HCT116 (cell line): ENCODE data around the gene JPH3. TPM values are rescaled to one million over a fixed set of nuclear protein-coding genes. Genes with fewer than 3 reads are reported as not detected.

Experiments used
- ATAC-seq: fragments of 200-7000 bp; cut with Tn5 transposase; 2 replicates; pipeline ENCODE4 v1.9.1; 2020; ENCODE audit warnings: mild to moderate bottlenecking, moderate library complexity
- BruUV-seq: library from RNA; stranded (reverse); fragments of 400-500 nt; replicated peaks from 2 replicates; lab custom pipeline; 2021; lab: Mats Ljungman, UMichigan
- CTCF ChIA-PET: fragments of 300-600 bp; sonication (Branson Sonifier 250); formaldehyde crosslinking; loops from one replicate; lab custom pipeline; 2021; ENCODE audit warnings: antibody characterized with exemption; lab: Charles Lee
- POLR2A ChIA-PET: fragments of 300-600, 350-600 bp; sonication (Branson Sonifier 250); formaldehyde crosslinking; loops from one replicate; lab custom pipeline; 2021; ENCODE audit warnings: antibody characterized with exemption; lab: Charles Lee
- RAD21 ChIA-PET, 2 experiments: fragments of 300-600 bp; sonication (Branson Sonifier 250); formaldehyde crosslinking; loops; one replicate each; lab custom pipeline; 2023; ENCODE audit warnings: low total read pairs in 2 of 2; ENCODE audit not compliant: uncharacterized antibody in 2 of 2, unreplicated experiment in 2 of 2, low non-redundant PET in 1 of 2; lab: Charles Lee
- DNase-seq: peaks from one replicate; pipeline ENCODE4 v3.0.0-alpha.2; 2010; ENCODE audit warnings: low read depth, low spot score
- H2AFZ ChIP-seq: fragments of 200-600 bp; shearing (Covaris generic), sonication (generic); 2 replicates; pipeline ENCODE4 v1.6.1; 2017; ENCODE audit warnings: low read depth, mixed run types, mixed read lengths, antibody characterized with exemption, low read length; ENCODE audit not compliant: poor library complexity, severe bottlenecking
- H3K27ac ChIP-seq: 2 replicates; pipeline ENCODE4 v1.5.1; 2012; ENCODE audit warnings: low read depth, low read length
- H3K27me3 ChIP-seq: fragments of 200-600 bp; sonication (generic); 2 replicates; pipeline ENCODE4 v1.6.1; 2016; ENCODE audit warnings: mixed run types, low read length, mixed read lengths; ENCODE audit not compliant: insufficient read depth
- H3K36me3 ChIP-seq, 2 experiments: fragments of 200-500 bp in 1 of 2; fragments of 200-600 bp in 1 of 2; sonication (Bioruptor generic) in 1 of 2; sonication (generic) in 1 of 2; 2 replicates each; pipeline versions ENCODE4 v1.5.1 to v1.6.1; 2014 to 2016; ENCODE audit warnings: low read length in 2 of 2, inconsistent platforms in 1 of 2, mixed read lengths in 1 of 2, mixed run types in 1 of 2; ENCODE audit not compliant: insufficient read depth in 2 of 2, control insufficient read depth in 1 of 2
- H3K4me1 ChIP-seq, 2 experiments: fragments of 200-600 bp in 1 of 2; sonication (generic) in 1 of 2; 2 replicates each; pipeline versions ENCODE4 v1.5.1 to v1.6.1; 2012 to 2017; ENCODE audit warnings: low read length in 2 of 2, inconsistent platforms in 1 of 2, mild to moderate bottlenecking in 1 of 2, mixed read lengths in 1 of 2, mixed run types in 1 of 2, moderate library complexity in 1 of 2; ENCODE audit not compliant: insufficient read depth in 2 of 2, control insufficient read depth in 1 of 2
- H3K4me2 ChIP-seq: fragments of 200-600 bp; sonication (generic); 2 replicates; pipeline ENCODE4 v1.6.1; 2017; ENCODE audit warnings: mixed run types, low read length, mixed read lengths
- H3K4me3 ChIP-seq, 2 experiments: fragments of 200-600 bp in 1 of 2; sonication (generic) in 1 of 2; replicated peaks in 1 of 2; 2 replicates each; pipeline ENCODE4 v1.5.1; 2011 to 2016; ENCODE audit warnings: low read length in 2 of 2, control low read depth in 1 of 2, low read depth in 1 of 2, mild to moderate bottlenecking in 1 of 2, mixed read lengths in 1 of 2, mixed run types in 1 of 2
- H3K79me2 ChIP-seq: fragments of 200-600 bp; sonication (generic); 2 replicates; pipeline ENCODE4 v1.6.1; 2017; ENCODE audit warnings: mild to moderate bottlenecking, mixed run types, low read length, moderate library complexity, mixed read lengths; ENCODE audit not compliant: insufficient read depth
- H3K9ac ChIP-seq: fragments of 200-600 bp; sonication (generic); 2 replicates; pipeline ENCODE4 v1.6.1; 2016; ENCODE audit warnings: low read length, mixed read lengths
- H3K9me2 ChIP-seq: fragments of 200-600 bp; sonication (generic), shearing (Covaris generic); 2 replicates; pipeline ENCODE4 v1.6.1; 2017; ENCODE audit warnings: mixed run types, mild to moderate bottlenecking, moderate library complexity; ENCODE audit not compliant: insufficient read depth
- H3K9me3 ChIP-seq, 2 experiments: fragments of 200-500 bp in 1 of 2; fragments of 200-600 bp in 1 of 2; sonication (Bioruptor generic) in 1 of 2; sonication (generic) in 1 of 2; 2 replicates each; pipeline ENCODE4 v1.6.1; 2014 to 2017; ENCODE audit warnings: low read length in 2 of 2, mixed read lengths in 2 of 2, inconsistent platforms in 1 of 2, low read depth in 1 of 2, mild to moderate bottlenecking in 1 of 2, mixed run types in 1 of 2, moderate library complexity in 1 of 2; ENCODE audit not compliant: control insufficient read depth in 1 of 2, insufficient read depth in 1 of 2
- H4K20me1 ChIP-seq: fragments of 200-600 bp; sonication (generic), shearing (Covaris generic); 2 replicates; pipeline ENCODE4 v1.6.1; 2017; ENCODE audit warnings: mixed run types, mild to moderate bottlenecking, moderate library complexity; ENCODE audit not compliant: insufficient read depth
- CEBPB ChIP-seq: IDR thresholded peaks from 2 replicates; pipeline ENCODE4 v1.6.1; 2012; ENCODE audit warnings: low read depth
- EGR1 ChIP-seq: IDR thresholded peaks from 2 replicates; pipeline ENCODE4 v1.6.1; 2012; ENCODE audit warnings: low read depth
- ELF1 ChIP-seq: IDR thresholded peaks from 2 replicates; pipeline ENCODE4 v1.6.1; 2012; ENCODE audit warnings: low read depth, borderline replicate concordance
- EZH2 ChIP-seq: fragments of 200-600 bp; sonication (generic); IDR thresholded peaks from 2 replicates; pipeline ENCODE4 v1.6.1; 2017; ENCODE audit warnings: antibody characterized with exemption, mixed run types
- FOSL1 ChIP-seq: IDR thresholded peaks from 2 replicates; pipeline ENCODE4 v1.6.1; 2012; ENCODE audit warnings: low read depth
- POLR2AphosphoS5 ChIP-seq: IDR thresholded peaks from 2 replicates; pipeline ENCODE4 v1.6.1; 2011; ENCODE audit warnings: mild to moderate bottlenecking, low read depth, low read length, moderate library complexity
- SIN3A ChIP-seq: IDR thresholded peaks from 2 replicates; pipeline ENCODE4 v1.6.1; 2012; ENCODE audit warnings: low read depth
- TCF7L2 ChIP-seq: IDR thresholded peaks from 2 replicates; pipeline ENCODE4 v1.7.0; 2011; ENCODE audit warnings: borderline replicate concordance, inconsistent platforms; ENCODE audit not compliant: insufficient read depth, insufficient read length; ENCODE audit errors: extremely low read depth
- YY1 ChIP-seq: IDR thresholded peaks from 2 replicates; pipeline ENCODE4 v1.6.1; 2011; ENCODE audit warnings: low read length, low read depth, moderate library complexity, mild to moderate bottlenecking; ENCODE audit not compliant: insufficient replicate concordance; ENCODE audit errors: extremely low read depth
- ZFX ChIP-seq: fragments of 450-650 bp; IDR thresholded peaks from 2 replicates; pipeline ENCODE4 v1.6.1; 2017
- ZNF274 ChIP-seq: fragments of 200-500 bp; sonication (Bioruptor generic); IDR thresholded peaks from 2 replicates; pipeline ENCODE4 v1.6.1; 2014; ENCODE audit warnings: mild to moderate bottlenecking, low read depth, low read length, inconsistent platforms
- intact Hi-C: fragments of 100-400 bp; cut with micrococcal nuclease; formaldehyde crosslinking; loops from 2 replicates; pipeline ENCODE4 v1.10.0; 2022
- total RNA-seq: library from RNA; stranded (reverse); gene quantifications from one replicate; pipeline ENCODE4 v1.2.1, GENCODE V29; 2021; ENCODE audit not compliant: unreplicated experiment
- TF ChIP-seq, protein P1 (sequence below): IDR thresholded peaks from 2 replicates; pipeline ENCODE4 v1.6.1; 2012
- TF ChIP-seq, protein P2 (sequence below), 3 experiments: fragments of 200-600 bp in 1 of 3; sonication (generic) in 1 of 3; IDR thresholded peaks in 2 of 3; conservative IDR thresholded peaks in 1 of 3; 2 replicates each; pipeline ENCODE4 v1.5.1; 2012 to 2017; ENCODE audit warnings: low read depth in 2 of 3, low read length in 2 of 3, antibody characterized with exemption in 1 of 3, borderline replicate concordance in 1 of 3, control low read depth in 1 of 3, mild to moderate bottlenecking in 1 of 3, mixed read lengths in 1 of 3, mixed run types in 1 of 3, moderate library complexity in 1 of 3; ENCODE audit not compliant: insufficient read depth in 1 of 3
- TF ChIP-seq, protein P3 (sequence below): IDR thresholded peaks from 2 replicates; pipeline ENCODE4 v1.6.1; 2012
- TF ChIP-seq, protein P4 (sequence below): IDR thresholded peaks from 2 replicates; pipeline ENCODE4 v1.6.1; 2012; ENCODE audit warnings: low read depth

JPH3 gene
- total RNA-seq, 1 experiment from 2014 or later, result 0.10 TPM

DNA sequence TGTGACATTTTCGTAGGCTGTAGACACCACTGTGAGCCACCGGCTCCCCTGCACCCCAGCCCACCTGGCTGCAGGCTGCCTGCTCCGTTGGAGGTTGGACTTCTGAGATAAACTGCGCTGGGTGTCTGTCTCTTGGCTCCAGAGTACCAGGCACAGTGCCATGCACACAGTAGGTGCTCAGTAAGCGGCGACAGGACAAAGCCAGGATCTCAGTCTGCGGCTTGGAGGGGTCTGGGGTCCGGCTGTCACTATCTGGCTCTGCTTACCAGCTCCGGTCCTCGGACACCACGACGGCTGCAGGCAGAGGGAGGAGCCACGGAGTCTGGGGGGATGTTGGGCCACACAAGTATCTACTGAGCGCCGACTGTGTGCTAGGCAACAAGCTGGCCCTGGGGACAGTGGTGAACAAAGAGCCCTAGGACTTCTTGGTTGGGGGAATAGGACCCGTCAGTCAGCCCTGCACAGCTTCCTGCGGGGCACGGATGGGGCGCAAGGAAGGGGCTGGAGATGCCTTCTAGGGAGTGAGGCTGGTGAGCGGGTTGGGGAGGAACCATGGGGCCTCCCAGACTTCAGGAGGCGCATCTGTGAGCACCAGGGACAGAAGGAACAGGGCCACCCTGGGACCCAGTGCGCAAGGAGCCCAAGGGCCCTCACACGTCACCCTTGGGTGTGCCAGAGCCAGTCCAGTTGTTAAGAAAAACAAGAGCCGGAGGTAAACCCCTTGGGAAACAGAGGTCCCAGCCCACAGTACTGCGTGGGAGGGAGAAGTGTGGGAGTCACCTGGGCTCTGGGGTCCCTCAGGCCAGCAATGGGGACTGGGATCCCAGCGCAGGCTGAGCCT lies 17.3 kb downstream of the JPH3 start:
- no peak overlapping the region for H3K4me3 ChIP-seq
- H3K4me1 ChIP-seq, result no peaks in the 10 kb centered on the region
- no peak overlapping the region for H3K9ac ChIP-seq
- H3K79me2 ChIP-seq, result no peaks in the 10 kb centered on the region
- no peak overlapping the region for H2AFZ ChIP-seq
- POLR2A ChIA-PET, result no interaction called here
- no peaks in the 10 kb centered on the region for H3K27me3 ChIP-seq
- H3K27ac ChIP-seq, result no peak overlapping the region
- CTCF ChIA-PET, result interaction anchor here (1.7 kb wide), 1 partner anchor 16 kb away, joined by 6 read pairs; no protein-coding TSS in a partner anchor
- no peaks in the 10 kb centered on the region for H3K9me3 ChIP-seq
- no peak for ATAC-seq
- DNase-seq, result no peak
- no peak overlapping the region for H3K4me2 ChIP-seq
- RAD21 ChIA-PET, result no interaction called here
- no peaks in the 10 kb centered on the region for H3K9me2 ChIP-seq
- intact Hi-C loops, result no loop called here
- no peaks in the 10 kb centered on the region for H3K36me3 ChIP-seq
- TF ChIP-seq ELF1 (no peak), POLR2AphosphoS5 (no peak), YY1 (no peak), ZFX (no peak), EGR1 (no peak)
- TF ChIP-seq, protein P1, sequence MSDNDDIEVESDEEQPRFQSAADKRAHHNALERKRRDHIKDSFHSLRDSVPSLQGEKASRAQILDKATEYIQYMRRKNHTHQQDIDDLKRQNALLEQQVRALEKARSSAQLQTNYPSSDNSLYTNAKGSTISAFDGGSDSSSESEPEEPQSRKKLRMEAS, result no peak
- TF ChIP-seq, all 23 proteins: peak for 0
- H4K20me1 ChIP-seq, result no peaks in the 10 kb centered on the region
- BruUV-seq, result no TSS peak

DNA sequence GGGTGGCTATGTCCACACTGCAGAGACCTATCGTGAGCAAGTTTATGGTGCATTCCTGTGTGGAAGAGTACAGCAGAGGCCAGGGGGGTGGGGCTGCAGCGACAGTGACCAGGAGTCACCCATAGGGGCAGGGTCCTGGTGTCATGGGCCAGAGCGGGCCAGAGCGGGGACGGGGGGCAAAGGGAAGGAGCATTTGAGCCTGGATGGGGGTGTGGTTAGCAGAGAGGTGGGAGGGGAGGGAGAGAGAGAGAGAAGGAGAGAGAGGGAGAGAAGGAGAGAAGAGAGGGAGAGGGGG lies 17.8 kb downstream of the JPH3 start:
- no TSS peak for BruUV-seq
- Histone ChIP-seq H2AFZ (no peak overlapping the region), H4K20me1 (no peaks in the 10 kb centered on the region), H3K4me1 (no peaks in the 10 kb centered on the region), H3K9me3 (no peaks in the 10 kb centered on the region), H3K27me3 (no peaks in the 10 kb centered on the region), H3K9ac (no peak overlapping the region), H3K36me3 (no peaks in the 10 kb centered on the region), H3K27ac (no peak overlapping the region), H3K79me2 (no peaks in the 10 kb centered on the region), H3K4me2 (no peak overlapping the region), H3K4me3 (no peak overlapping the region), H3K9me2 (no peaks in the 10 kb centered on the region)
- DNase-seq, result no peak
- intact Hi-C loops, result no loop called here
- peak; percentile 35; the same call in 1 of the 2 replicates for ATAC-seq
- ChIA-PET POLR2A (no interaction called here), RAD21 (no interaction called here), CTCF (no interaction called here)
- no peak for TF ChIP-seq EZH2
- TF ChIP-seq, protein P2, sequence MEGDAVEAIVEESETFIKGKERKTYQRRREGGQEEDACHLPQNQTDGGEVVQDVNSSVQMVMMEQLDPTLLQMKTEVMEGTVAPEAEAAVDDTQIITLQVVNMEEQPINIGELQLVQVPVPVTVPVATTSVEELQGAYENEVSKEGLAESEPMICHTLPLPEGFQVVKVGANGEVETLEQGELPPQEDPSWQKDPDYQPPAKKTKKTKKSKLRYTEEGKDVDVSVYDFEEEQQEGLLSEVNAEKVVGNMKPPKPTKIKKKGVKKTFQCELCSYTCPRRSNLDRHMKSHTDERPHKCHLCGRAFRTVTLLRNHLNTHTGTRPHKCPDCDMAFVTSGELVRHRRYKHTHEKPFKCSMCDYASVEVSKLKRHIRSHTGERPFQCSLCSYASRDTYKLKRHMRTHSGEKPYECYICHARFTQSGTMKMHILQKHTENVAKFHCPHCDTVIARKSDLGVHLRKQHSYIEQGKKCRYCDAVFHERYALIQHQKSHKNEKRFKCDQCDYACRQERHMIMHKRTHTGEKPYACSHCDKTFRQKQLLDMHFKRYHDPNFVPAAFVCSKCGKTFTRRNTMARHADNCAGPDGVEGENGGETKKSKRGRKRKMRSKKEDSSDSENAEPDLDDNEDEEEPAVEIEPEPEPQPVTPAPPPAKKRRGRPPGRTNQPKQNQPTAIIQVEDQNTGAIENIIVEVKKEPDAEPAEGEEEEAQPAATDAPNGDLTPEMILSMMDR (IDR thresholded peaks at IDR 0.05 in 2 of 3, conservative IDR thresholded peaks at IDR 0.05 in 1 of 3; ENCODE audit: borderline replicate concordance in 1 of 3, insufficient read depth in 1 of 3, low read depth in 2 of 3, low read length in 2 of 3), result no peak
- TF ChIP-seq, protein P3, sequence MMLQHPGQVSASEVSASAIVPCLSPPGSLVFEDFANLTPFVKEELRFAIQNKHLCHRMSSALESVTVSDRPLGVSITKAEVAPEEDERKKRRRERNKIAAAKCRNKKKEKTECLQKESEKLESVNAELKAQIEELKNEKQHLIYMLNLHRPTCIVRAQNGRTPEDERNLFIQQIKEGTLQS, result no peak
- TF ChIP-seq ZNF274, result no peak
- TF ChIP-seq TCF7L2, result no peak
- TF ChIP-seq SIN3A, result no peak
- no peak for TF ChIP-seq FOSL1
- no peak for TF ChIP-seq CEBPB
- TF ChIP-seq, protein P4, sequence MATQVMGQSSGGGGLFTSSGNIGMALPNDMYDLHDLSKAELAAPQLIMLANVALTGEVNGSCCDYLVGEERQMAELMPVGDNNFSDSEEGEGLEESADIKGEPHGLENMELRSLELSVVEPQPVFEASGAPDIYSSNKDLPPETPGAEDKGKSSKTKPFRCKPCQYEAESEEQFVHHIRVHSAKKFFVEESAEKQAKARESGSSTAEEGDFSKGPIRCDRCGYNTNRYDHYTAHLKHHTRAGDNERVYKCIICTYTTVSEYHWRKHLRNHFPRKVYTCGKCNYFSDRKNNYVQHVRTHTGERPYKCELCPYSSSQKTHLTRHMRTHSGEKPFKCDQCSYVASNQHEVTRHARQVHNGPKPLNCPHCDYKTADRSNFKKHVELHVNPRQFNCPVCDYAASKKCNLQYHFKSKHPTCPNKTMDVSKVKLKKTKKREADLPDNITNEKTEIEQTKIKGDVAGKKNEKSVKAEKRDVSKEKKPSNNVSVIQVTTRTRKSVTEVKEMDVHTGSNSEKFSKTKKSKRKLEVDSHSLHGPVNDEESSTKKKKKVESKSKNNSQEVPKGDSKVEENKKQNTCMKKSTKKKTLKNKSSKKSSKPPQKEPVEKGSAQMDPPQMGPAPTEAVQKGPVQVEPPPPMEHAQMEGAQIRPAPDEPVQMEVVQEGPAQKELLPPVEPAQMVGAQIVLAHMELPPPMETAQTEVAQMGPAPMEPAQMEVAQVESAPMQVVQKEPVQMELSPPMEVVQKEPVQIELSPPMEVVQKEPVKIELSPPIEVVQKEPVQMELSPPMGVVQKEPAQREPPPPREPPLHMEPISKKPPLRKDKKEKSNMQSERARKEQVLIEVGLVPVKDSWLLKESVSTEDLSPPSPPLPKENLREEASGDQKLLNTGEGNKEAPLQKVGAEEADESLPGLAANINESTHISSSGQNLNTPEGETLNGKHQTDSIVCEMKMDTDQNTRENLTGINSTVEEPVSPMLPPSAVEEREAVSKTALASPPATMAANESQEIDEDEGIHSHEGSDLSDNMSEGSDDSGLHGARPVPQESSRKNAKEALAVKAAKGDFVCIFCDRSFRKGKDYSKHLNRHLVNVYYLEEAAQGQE, result no peak
